B cell (primary cell): Measurements from ENCODE around the gene PKIG. TPM values are rescaled to one million over a fixed set of nuclear protein-coding genes. Genes with fewer than 3 reads are reported as not detected.

Experiments
- ATAC-seq: fragments of 200-7000 bp; cut with Tn5 transposase; one replicate; pipeline ENCODE4 v1.10.0; 2021; ENCODE audit warnings: low read depth, mild to moderate bottlenecking, moderate number of reproducible peaks, moderate library complexity
- CTCF ChIA-PET: fragments of 350-600 bp; sonication (Branson Sonifier 250); formaldehyde crosslinking; loops from one replicate; lab custom pipeline; 2021; ENCODE audit warnings: antibody characterized with exemption, inconsistent platforms; lab: Charles Lee
- POLR2A ChIA-PET: fragments of 350-600 bp; sonication (Branson Sonifier 250); formaldehyde crosslinking; loops from one replicate; lab custom pipeline; 2021; ENCODE audit warnings: antibody characterized with exemption; lab: Charles Lee
- DNase-seq: peaks from one replicate; pipeline ENCODE4 v3.0.0; 2013
- H2AFZ ChIP-seq: 2 replicates; pipeline ENCODE4 v1.6.1; 2012; ENCODE audit warnings: mild to moderate bottlenecking, low read depth, low read length; ENCODE audit not compliant: insufficient read depth, poor library complexity, severe bottlenecking
- H3K27ac ChIP-seq, 2 donors: 1 replicate in 1 of 2; 2 replicates in 1 of 2; pipeline ENCODE4 v1.5.1; 2012 to 2013; ENCODE audit warnings: low read length in 2 of 2, mild to moderate bottlenecking in 2 of 2, moderate library complexity in 1 of 2
- H3K27me3 ChIP-seq, 4 experiments: fragments of 200-600 bp in 1 of 4; sonication (generic) in 1 of 4; replicated peaks in 1 of 4; 1 replicate in 2 of 4; 2 replicates in 2 of 4; pipeline versions ENCODE4 v1.6.1 to v1.7.0; 2013 to 2016; ENCODE audit warnings: low read length in 3 of 4, mild to moderate bottlenecking in 2 of 4, mixed read lengths in 1 of 4, moderate library complexity in 1 of 4; ENCODE audit not compliant: insufficient read depth in 4 of 4, control insufficient read depth in 3 of 4; ENCODE audit errors: control extremely low read depth in 1 of 4
- H3K36me3 ChIP-seq, 2 experiments: replicated peaks in 1 of 2; 1 replicate in 1 of 2; 2 replicates in 1 of 2; pipeline versions ENCODE4 v1.6.1 to v1.7.1; 2013; ENCODE audit warnings: low read length in 1 of 2; ENCODE audit not compliant: insufficient read depth in 2 of 2, control insufficient read depth in 1 of 2; ENCODE audit errors: control extremely low read depth in 1 of 2, extremely low read depth in 1 of 2
- H3K4me1 ChIP-seq, 2 donors: fragments of 200-600 bp in 1 of 2; sonication (generic) in 1 of 2; 1 replicate in 1 of 2; 2 replicates in 1 of 2; pipeline versions ENCODE4 v1.5.1 to v1.6.1; 2013 to 2017; ENCODE audit warnings: low read length in 2 of 2; ENCODE audit not compliant: control insufficient read depth in 2 of 2, insufficient read depth in 2 of 2
- H3K4me2 ChIP-seq: replicated peaks from 2 replicates; pipeline ENCODE3; 2012; ENCODE audit warnings: mild to moderate bottlenecking, low read depth, low read length; ENCODE audit not compliant: poor library complexity, severe bottlenecking
- H3K4me3 ChIP-seq, 5 experiments: fragments of 200-600 bp in 1 of 5; sonication (generic) in 1 of 5; 1 replicate in 3 of 5; 2 replicates in 2 of 5; pipeline versions ENCODE4 v1.5.1 to v1.7.0; 2011 to 2016; ENCODE audit warnings: low read length in 4 of 5, mild to moderate bottlenecking in 4 of 5, low read depth in 2 of 5, control low read depth in 1 of 5, moderate library complexity in 1 of 5; ENCODE audit not compliant: insufficient read depth in 1 of 5; ENCODE audit errors: control extremely low read depth in 1 of 5, extremely low read depth in 1 of 5
- H3K79me2 ChIP-seq: fragments of 200-600 bp; sonication (generic); one replicate; pipeline ENCODE4 v1.6.0; 2016; ENCODE audit warnings: low read length; ENCODE audit not compliant: control insufficient read depth, insufficient read depth
- H3K9ac ChIP-seq: fragments of 200-600 bp; sonication (generic); 2 replicates; pipeline ENCODE4 v1.6.1; 2017; ENCODE audit warnings: mild to moderate bottlenecking, low read length, moderate library complexity
- H3K9me3 ChIP-seq, 3 donors: one replicate each; pipeline versions ENCODE4 v1.6.1 to v1.7.1; 2013; ENCODE audit warnings: low read length in 2 of 3; ENCODE audit not compliant: control insufficient read depth in 2 of 3, insufficient read depth in 1 of 3; ENCODE audit errors: control extremely low read depth in 1 of 3
- H4K20me1 ChIP-seq: 2 replicates; pipeline ENCODE4 v1.6.0; 2012; ENCODE audit warnings: mild to moderate bottlenecking, low read length; ENCODE audit not compliant: insufficient read depth, control insufficient read depth, poor library complexity, severe bottlenecking
- H3K27ac Mint-ChIP-seq: one replicate; pipeline ENCODE4 v1.8.0; 2021; ENCODE audit warnings: mixed read lengths
- H3K27me3 Mint-ChIP-seq: one replicate; pipeline ENCODE4 v1.8.0; 2021; ENCODE audit warnings: mixed read lengths
- H3K4me1 Mint-ChIP-seq: one replicate; pipeline ENCODE4 v1.8.0; 2021; ENCODE audit warnings: mixed read lengths
- H3K4me3 Mint-ChIP-seq: one replicate; pipeline ENCODE4 v1.8.0; 2021; ENCODE audit warnings: mixed read lengths
- H3K9me3 Mint-ChIP-seq: one replicate; pipeline ENCODE4 v1.8.0; 2022; ENCODE audit warnings: mixed read lengths; ENCODE audit not compliant: insufficient read depth
- CTCF ChIP-seq: fragments of 200-600 bp; IDR thresholded peaks from one replicate; pipeline ENCODE4 v1.8.0; 2022; ENCODE audit warnings: antibody characterized with exemption, mild to moderate bottlenecking
- EZH2 ChIP-seq: IDR thresholded peaks from 2 replicates; pipeline ENCODE4 v1.6.1; 2012; ENCODE audit warnings: borderline replicate concordance, low read depth, mild to moderate bottlenecking, moderate library complexity, low read length; ENCODE audit not compliant: insufficient read depth, poor library complexity, severe bottlenecking
- WGBS: methylation state at CpG from one replicate; pipeline ENCODE4 v1.1.5; 2013; ENCODE audit warnings: missing lambda C conversion rate; ENCODE audit not compliant: insufficient coverage; 5-methylcytosine and 5-hydroxymethylcytosine counted together
- intact Hi-C: fragments of 100-400 bp; cut with micrococcal nuclease; formaldehyde crosslinking; loops from one replicate; pipeline ENCODE4 v1.10.0; 2022
- polyA plus RNA-seq: library from polyadenylated mRNA; depleted of rRNA; stranded (reverse); fragments of >200 nt; gene quantifications from 2 replicates; pipeline ENCODE4 v1.2.3, GENCODE V29; 2012
- total RNA-seq, 2 donors: library from RNA; stranded (reverse); fragments of 120-200 nt in 1 of 2; gene quantifications; 1 replicate in 1 of 2; 2 replicates in 1 of 2; pipeline versions ENCODE4 v1.2.3 to v1.2.4, GENCODE V29; 2013 to 2022

Gene PKIG
- total and polyA plus RNA-seq, 2 donors (not counting 1 experiment from before 2014, with no cell fraction given): 128 to 168 TPM

- Histone ChIP-seq H3K4me3 (no peak overlapping the region), H3K9me3 (peaks cover 0 to 5% (median 0%) of the 10 kb centered on the region in 3 donors), H3K27me3 (no peaks in the 10 kb centered on the region), H4K20me1 (no peaks in the 10 kb centered on the region), H3K9ac (no peak overlapping the region), H3K79me2 (no peaks in the 10 kb centered on the region), H3K4me1 (peaks cover 3 to 7% of the 10 kb centered on the region in 2 donors), H2AFZ (no peak overlapping the region), H3K36me3 (no peaks in the 10 kb centered on the region), H3K4me2 (no peak overlapping the region), H3K27ac (no peak overlapping the region)
- Mint-ChIP-seq H3K4me1 (peaks cover 9% of the 10 kb centered on the region), H3K9me3 (no peaks in the 10 kb centered on the region), H3K27ac (no peak overlapping the region), H3K27me3 (no peaks in the 10 kb centered on the region), H3K4me3 (no peak overlapping the region)
- ATAC-seq (no peak), DNase-seq (no peak)
- TF ChIP-seq EZH2 (no peak), CTCF (no peak)
- ChIA-PET CTCF (interaction anchor here (1.2 to 1.5 kb wide), 3 partner anchors 25 to 46 kb away, joined by 3 to 4 read pairs (median 3); no protein-coding TSS in a partner anchor), POLR2A (no interaction called here)
- 67% methylated on average over 1 of the region's 3 CpGs for WGBS
- intact Hi-C loops: no loop called here
Observed at GRCh38 chr20:44656448-44656847, 74.1 kb downstream of the PKIG start.

- no peak for TF ChIP-seq CTCF
- Histone ChIP-seq H3K9me3 (peaks cover 0 to 5% (median 0%) of the 10 kb centered on the region in 3 donors), H3K9ac (no peak overlapping the region), H3K36me3 (no peaks in the 10 kb centered on the region), H4K20me1 (no peaks in the 10 kb centered on the region), H3K4me3 (no peak overlapping the region), H3K4me2 (no peak overlapping the region), H3K4me1 (peaks cover 2 to 5% of the 10 kb centered on the region in 2 donors), H3K27me3 (no peaks in the 10 kb centered on the region), H2AFZ (no peak overlapping the region), H3K27ac (no peak overlapping the region), H3K79me2 (no peaks in the 10 kb centered on the region)
- Mint-ChIP-seq H3K27me3 (no peaks in the 10 kb centered on the region), H3K27ac (no peak overlapping the region), H3K4me1 (peaks cover 4% of the 10 kb centered on the region), H3K4me3 (no peak overlapping the region), H3K9me3 (no peaks in the 10 kb centered on the region)
- CTCF ChIA-PET: interaction anchor here (1.5 kb wide), 1 partner anchor 47 kb away, joined by 4 read pairs; no protein-coding TSS in a partner anchor
- DNase-seq (no peak), ATAC-seq (no peak)
- POLR2A ChIA-PET: no interaction called here
- intact Hi-C loops: no loop called here
- WGBS: 100% methylated on average over 2 of the region's 2 CpGs
Observed at GRCh38 chr20:44657875-44658274, 75.5 kb downstream of the PKIG start.
